ENCODE data around the gene SERPINB6.

- no peak for TF ChIP-seq TAF1 (IDR thresholded peaks at IDR 0.05; ENCODE audit: borderline replicate concordance, low read depth, low read length)
- TF ChIP-seq, protein P1, sequence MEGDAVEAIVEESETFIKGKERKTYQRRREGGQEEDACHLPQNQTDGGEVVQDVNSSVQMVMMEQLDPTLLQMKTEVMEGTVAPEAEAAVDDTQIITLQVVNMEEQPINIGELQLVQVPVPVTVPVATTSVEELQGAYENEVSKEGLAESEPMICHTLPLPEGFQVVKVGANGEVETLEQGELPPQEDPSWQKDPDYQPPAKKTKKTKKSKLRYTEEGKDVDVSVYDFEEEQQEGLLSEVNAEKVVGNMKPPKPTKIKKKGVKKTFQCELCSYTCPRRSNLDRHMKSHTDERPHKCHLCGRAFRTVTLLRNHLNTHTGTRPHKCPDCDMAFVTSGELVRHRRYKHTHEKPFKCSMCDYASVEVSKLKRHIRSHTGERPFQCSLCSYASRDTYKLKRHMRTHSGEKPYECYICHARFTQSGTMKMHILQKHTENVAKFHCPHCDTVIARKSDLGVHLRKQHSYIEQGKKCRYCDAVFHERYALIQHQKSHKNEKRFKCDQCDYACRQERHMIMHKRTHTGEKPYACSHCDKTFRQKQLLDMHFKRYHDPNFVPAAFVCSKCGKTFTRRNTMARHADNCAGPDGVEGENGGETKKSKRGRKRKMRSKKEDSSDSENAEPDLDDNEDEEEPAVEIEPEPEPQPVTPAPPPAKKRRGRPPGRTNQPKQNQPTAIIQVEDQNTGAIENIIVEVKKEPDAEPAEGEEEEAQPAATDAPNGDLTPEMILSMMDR (IDR thresholded peaks at IDR 0.05) = no peak
- TF ChIP-seq JUND (IDR thresholded peaks at IDR 0.05) = no peak
- no peak for TF ChIP-seq REST (IDR thresholded peaks at IDR 0.05; ENCODE audit: low read depth, low read length)
- no peak for TF ChIP-seq GABPA (IDR thresholded peaks at IDR 0.05; ENCODE audit: low read depth)
Observed at GRCh38 chr6:2914318-2914660, 57.1 kb downstream of the SERPINB6 start.

All from SK-N-SH (cell line).